IMR-90 (cell line): ENCODE results near the gene GBE1. TPM values are rescaled to one million over a fixed set of nuclear protein-coding genes. Genes with fewer than 3 reads are reported as not detected.
A peak's percentile ranks its signal among the peaks of the same experiment; 100 is the strongest.

Experiments
- ATAC-seq: fragments of 200-7000 bp; cut with Tn5 transposase; 2 replicates; pipeline ENCODE4 v1.9.1; 2020; ENCODE audit warnings: low read depth, mild to moderate bottlenecking, moderate library complexity
- BruUV-seq: library from RNA; stranded (reverse); fragments of 400-500 nt; replicated peaks from 2 replicates; lab custom pipeline; 2021; lab: Mats Ljungman, UMichigan
- CTCF ChIA-PET: fragments of 300-600 bp; formaldehyde crosslinking; extraction: SDS; loops from one replicate; lab custom pipeline; 2021; ENCODE audit warnings: antibody characterized with exemption; lab: Yijun Ruan, JAX
- POLR2A ChIA-PET: fragments of 300-600 bp; sonication (Branson Sonifier 250); formaldehyde crosslinking; loops from one replicate; lab custom pipeline; 2022; ENCODE audit warnings: antibody characterized with exemption; ENCODE audit not compliant: unreplicated experiment; lab: Charles Lee
- DNase-seq: peaks from one replicate; pipeline ENCODE4 v3.0.0; 2013
- H2AFZ ChIP-seq: replicated peaks from 2 replicates; pipeline ENCODE3; 2013; ENCODE audit warnings: low read length, mild to moderate bottlenecking; ENCODE audit not compliant: poor library complexity
- H2AK5ac ChIP-seq: 2 replicates; pipeline ENCODE4 v1.6.1; 2013; ENCODE audit warnings: low read depth, low read length, inconsistent platforms
- H2AK9ac ChIP-seq: replicated peaks from 2 replicates; pipeline ENCODE3; 2013; ENCODE audit warnings: mild to moderate bottlenecking, low read depth, low read length, moderate library complexity; ENCODE audit not compliant: poor library complexity
- H2BK120ac ChIP-seq: 2 replicates; pipeline ENCODE4 v1.6.1; 2013; ENCODE audit warnings: low read depth, low read length, inconsistent platforms
- H2BK15ac ChIP-seq: 3 replicates; pipeline ENCODE4 v1.6.1; 2013; ENCODE audit warnings: low read depth, low read length, inconsistent platforms
- H2BK20ac ChIP-seq: 2 replicates; pipeline ENCODE4 v1.6.1; 2013; ENCODE audit warnings: low read depth, mild to moderate bottlenecking, inconsistent platforms, low read length, moderate library complexity
- H2BK5ac ChIP-seq: 2 replicates; pipeline ENCODE4 v1.6.1; 2013; ENCODE audit warnings: mild to moderate bottlenecking, low read depth, low read length, inconsistent platforms; ENCODE audit not compliant: poor library complexity, severe bottlenecking
- H3K14ac ChIP-seq: replicated peaks from 2 replicates; pipeline ENCODE4 v1.6.1; 2013; ENCODE audit warnings: low read depth, low read length, inconsistent platforms
- H3K18ac ChIP-seq: 2 replicates; pipeline ENCODE4 v1.6.1; 2013; ENCODE audit warnings: low read depth, low read length, control low read depth
- H3K23ac ChIP-seq: 2 replicates; pipeline ENCODE4 v1.6.1; 2013; ENCODE audit warnings: low read depth, low read length, inconsistent platforms
- H3K27ac ChIP-seq: 2 replicates; pipeline ENCODE4 v1.5.1; 2013; ENCODE audit warnings: mild to moderate bottlenecking, control low read depth, low read length; ENCODE audit not compliant: insufficient read depth
- H3K27me3 ChIP-seq: 2 replicates; pipeline ENCODE4 v1.6.1; 2013; ENCODE audit warnings: low read length; ENCODE audit not compliant: control insufficient read depth, insufficient read depth
- H3K36me3 ChIP-seq: 2 replicates; pipeline ENCODE4 v1.6.1; 2013; ENCODE audit warnings: low read length, mixed read lengths; ENCODE audit not compliant: control insufficient read depth, insufficient read depth
- H3K4ac ChIP-seq: 2 replicates; pipeline ENCODE4 v1.6.1; 2013; ENCODE audit warnings: low read depth, low read length, inconsistent platforms
- H3K4me1 ChIP-seq: 2 replicates; pipeline ENCODE4 v1.6.1; 2013; ENCODE audit warnings: low read length, mixed read lengths; ENCODE audit not compliant: control insufficient read depth, insufficient read depth
- H3K4me2 ChIP-seq: 2 replicates; pipeline ENCODE4 v1.6.1; 2013; ENCODE audit warnings: low read depth, mild to moderate bottlenecking, control low read depth, low read length, moderate library complexity
- H3K4me3 ChIP-seq: 2 replicates; pipeline ENCODE4 v1.5.1; 2013; ENCODE audit warnings: low read depth, mild to moderate bottlenecking, control low read depth, low read length, moderate library complexity; ENCODE audit not compliant: insufficient read depth
- H3K56ac ChIP-seq: 2 replicates; pipeline ENCODE4 v1.6.1; 2013; ENCODE audit warnings: low read length, inconsistent platforms; ENCODE audit not compliant: insufficient read depth; ENCODE audit errors: extremely low read depth
- H3K79me1 ChIP-seq, 2 experiments: 2 replicates each; pipeline ENCODE4 v1.6.1; 2013; ENCODE audit warnings: low read length in 2 of 2, inconsistent platforms in 1 of 2, low read depth in 1 of 2
- H3K9ac ChIP-seq: 2 replicates; pipeline ENCODE4 v1.6.1; 2013; ENCODE audit warnings: low read depth, low read length, control low read depth
- H3K9me1 ChIP-seq: 2 replicates; pipeline ENCODE4 v1.6.1; 2013; ENCODE audit warnings: low read length, inconsistent platforms; ENCODE audit not compliant: insufficient read depth
- H3K9me3 ChIP-seq: 2 replicates; pipeline ENCODE4 v1.6.1; 2013; ENCODE audit warnings: low read length; ENCODE audit not compliant: control insufficient read depth, insufficient read depth
- H4K20me1 ChIP-seq: 2 replicates; pipeline ENCODE4 v1.6.1; 2013; ENCODE audit warnings: low read length, inconsistent platforms; ENCODE audit not compliant: insufficient read depth
- H4K5ac ChIP-seq: 2 replicates; pipeline ENCODE4 v1.6.1; 2013; ENCODE audit warnings: mild to moderate bottlenecking, low read depth, low read length, control low read depth
- H4K8ac ChIP-seq, 2 experiments: 2 replicates each; pipeline ENCODE4 v1.6.1; 2013; ENCODE audit warnings: low read depth in 2 of 2, low read length in 2 of 2, control low read depth in 1 of 2, inconsistent platforms in 1 of 2
- H4K91ac ChIP-seq: 2 replicates; pipeline ENCODE4 v1.6.1; 2013; ENCODE audit warnings: low read depth, low read length, inconsistent platforms; ENCODE audit not compliant: insufficient read depth
- BHLHE40 ChIP-seq: fragments of 150-350 bp; IDR thresholded peaks from 2 replicates; pipeline ENCODE4 v1.6.1; 2016; ENCODE audit warnings: mild to moderate bottlenecking, low read depth, low read length
- CEBPB ChIP-seq: IDR thresholded peaks from 2 replicates; pipeline ENCODE4 v1.6.1; 2012; ENCODE audit warnings: low read depth, low read length, improper control_type of control experiment
- CHD1 ChIP-seq: IDR thresholded peaks from 2 replicates; pipeline ENCODE4 v1.6.1; 2012; ENCODE audit warnings: low read depth, low read length, improper control_type of control experiment
- ELK1 ChIP-seq: fragments of 150-350 bp; IDR thresholded peaks from 2 replicates; pipeline ENCODE4 v1.6.1; 2016; ENCODE audit warnings: low read depth, mild to moderate bottlenecking, low read length, moderate library complexity, borderline replicate concordance
- FOS ChIP-seq: fragments of 150-350 bp; IDR thresholded peaks from 2 replicates; pipeline ENCODE4 v1.6.1; 2016; ENCODE audit warnings: low read depth, low read length
- MAFK ChIP-seq: IDR thresholded peaks from 2 replicates; pipeline ENCODE4 v1.6.1; 2012; ENCODE audit warnings: low read depth, low read length, improper control_type of control experiment
- MAZ ChIP-seq: IDR thresholded peaks from 2 replicates; pipeline ENCODE4 v1.6.1; 2012; ENCODE audit warnings: low read depth, mild to moderate bottlenecking, low read length, improper control_type of control experiment, moderate library complexity, borderline replicate concordance
- MXI1 ChIP-seq: IDR thresholded peaks from 2 replicates; pipeline ENCODE4 v1.6.1; 2012; ENCODE audit warnings: low read depth, mild to moderate bottlenecking, low read length, moderate library complexity, borderline replicate concordance
- NFE2L2 ChIP-seq: fragments of 150-350 bp; IDR thresholded peaks from 2 replicates; pipeline ENCODE4 v1.6.1; 2016; ENCODE audit warnings: low read depth, mild to moderate bottlenecking, low read length
- POLR2A ChIP-seq: IDR thresholded peaks from 2 replicates; pipeline ENCODE4 v1.6.1; 2012; ENCODE audit warnings: mild to moderate bottlenecking, low read depth, low read length
- RAD21 ChIP-seq: IDR thresholded peaks from 2 replicates; pipeline ENCODE4 v1.6.1; 2012; ENCODE audit warnings: low read length, improper control_type of control experiment
- RCOR1 ChIP-seq: IDR thresholded peaks from 2 replicates; pipeline ENCODE4 v1.6.1; 2012; ENCODE audit warnings: mild to moderate bottlenecking, low read length, improper control_type of control experiment; ENCODE audit not compliant: insufficient replicate concordance
- RFX5 ChIP-seq: IDR thresholded peaks from 2 replicates; pipeline ENCODE4 v1.8.0; 2012; ENCODE audit warnings: low read depth, mild to moderate bottlenecking, low read length, moderate library complexity
- SMC3 ChIP-seq: fragments of 150-350 bp; IDR thresholded peaks from 2 replicates; pipeline ENCODE4 v1.6.1; 2016; ENCODE audit warnings: low read depth, mild to moderate bottlenecking, antibody characterized with exemption, low read length, moderate library complexity
- USF2 ChIP-seq: fragments of 150-350 bp; IDR thresholded peaks from 2 replicates; pipeline ENCODE4 v1.6.1; 2017; ENCODE audit warnings: mild to moderate bottlenecking, antibody characterized with exemption, low read length, low read depth
- WGBS, 2 experiments: methylation state at CpG; one replicate each; pipeline versions ENCODE4 v1.1.5 to v1.1.7; 2013; ENCODE audit warnings: missing lambda C conversion rate in 2 of 2; ENCODE audit not compliant: insufficient read length in 1 of 2; ENCODE audit errors: extremely low coverage in 2 of 2; 5-methylcytosine and 5-hydroxymethylcytosine counted together
- dilution Hi-C: fragments of 300-500 bp; cut with HindIII; formaldehyde crosslinking; loops from one replicate; pipeline ENCODE4 v1.14.3; 2018; ENCODE audit warnings: low sequenced_read_pairs; ENCODE audit not compliant: unreplicated experiment
- in situ Hi-C: fragments of 300-500 bp; cut with MboI; formaldehyde crosslinking; loops from 3 replicates; pipeline ENCODE4 v1.14.3; 2019; ENCODE audit warnings: low sequenced_read_pairs, inconsistent platforms, mixed read lengths
- intact Hi-C: fragments of 100-400 bp; cut with micrococcal nuclease; formaldehyde crosslinking; loops from 2 replicates; pipeline ENCODE4 v1.10.0; 2022
- polyA plus RNA-seq, 3 experiments: library from polyadenylated mRNA; depleted of rRNA; stranded (reverse); fragments of >200 nt; gene quantifications; 2 replicates each; pipeline ENCODE4 v1.2.3, GENCODE V29; 2012; ENCODE audit warnings: low replicate concordance in 1 of 3
- total RNA-seq: library from RNA; depleted of rRNA; stranded (reverse); fragments of >200 nt; gene quantifications from 2 replicates; pipeline ENCODE4 v1.2.3, GENCODE V29; 2012
- TF ChIP-seq, protein P1 (sequence below): conservative IDR thresholded peaks from 2 replicates; pipeline ENCODE4 v1.5.1; 2012; ENCODE audit warnings: mild to moderate bottlenecking, low read depth, low read length, improper control_type of control experiment

GBE1 gene
- total and polyA plus RNA-seq, 2 of the 4 experiments (the other 2 are of a cell fraction), result 36.7 to 90.3 TPM

GRCh38 chr3:81702126-81702525 lies 59.3 kb downstream of the GBE1 start:
- Histone ChIP-seq H3K4me3 (no peak overlapping the region), H2BK20ac (no peak overlapping the region), H2BK5ac (peak overlapping the region; percentile 50), H3K56ac (no peak overlapping the region), H3K27me3 (no peaks in the 10 kb centered on the region), H3K9me3 (no peaks in the 10 kb centered on the region), H3K4me1 (no peaks in the 10 kb centered on the region), H2BK15ac (no peak overlapping the region), H3K14ac (no peak overlapping the region), H4K91ac (no peak overlapping the region), H2BK120ac (no peak overlapping the region), H2AFZ (no peak overlapping the region), H3K36me3 (peaks cover 6% of the 10 kb centered on the region; the same call in 1 of the 2 replicates), H4K20me1 (no peaks in the 10 kb centered on the region), H3K9ac (no peak overlapping the region), H4K8ac (no peak overlapping the region), H3K4me2 (no peak overlapping the region), H4K5ac (no peak overlapping the region), H2AK5ac (no peak overlapping the region), H3K23ac (no peak overlapping the region), H3K18ac (no peak overlapping the region), H3K27ac (no peak overlapping the region), H2AK9ac (no peak overlapping the region), H3K9me1 (no peaks in the 10 kb centered on the region), H3K79me1 (peaks cover 21 to 32% of the 10 kb centered on the region in 2 experiments), H3K4ac (no peak overlapping the region)
- no peak for DNase-seq
- in situ Hi-C loops, result no loop called here
- TF ChIP-seq MAZ (no peak), USF2 (no peak), BHLHE40 (no peak), NFE2L2 (no peak), SMC3 (no peak), RAD21 (no peak), MXI1 (no peak), RCOR1 (no peak), RFX5 (no peak), ELK1 (no peak), CEBPB (no peak), POLR2A (no peak), MAFK (no peak), FOS (no peak), CHD1 (no peak)
- TF ChIP-seq, protein P1, sequence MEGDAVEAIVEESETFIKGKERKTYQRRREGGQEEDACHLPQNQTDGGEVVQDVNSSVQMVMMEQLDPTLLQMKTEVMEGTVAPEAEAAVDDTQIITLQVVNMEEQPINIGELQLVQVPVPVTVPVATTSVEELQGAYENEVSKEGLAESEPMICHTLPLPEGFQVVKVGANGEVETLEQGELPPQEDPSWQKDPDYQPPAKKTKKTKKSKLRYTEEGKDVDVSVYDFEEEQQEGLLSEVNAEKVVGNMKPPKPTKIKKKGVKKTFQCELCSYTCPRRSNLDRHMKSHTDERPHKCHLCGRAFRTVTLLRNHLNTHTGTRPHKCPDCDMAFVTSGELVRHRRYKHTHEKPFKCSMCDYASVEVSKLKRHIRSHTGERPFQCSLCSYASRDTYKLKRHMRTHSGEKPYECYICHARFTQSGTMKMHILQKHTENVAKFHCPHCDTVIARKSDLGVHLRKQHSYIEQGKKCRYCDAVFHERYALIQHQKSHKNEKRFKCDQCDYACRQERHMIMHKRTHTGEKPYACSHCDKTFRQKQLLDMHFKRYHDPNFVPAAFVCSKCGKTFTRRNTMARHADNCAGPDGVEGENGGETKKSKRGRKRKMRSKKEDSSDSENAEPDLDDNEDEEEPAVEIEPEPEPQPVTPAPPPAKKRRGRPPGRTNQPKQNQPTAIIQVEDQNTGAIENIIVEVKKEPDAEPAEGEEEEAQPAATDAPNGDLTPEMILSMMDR, result no peak
- WGBS, 2 experiments, result no CpG with 5 or more reads among the region's 2 CpGs
- ChIA-PET POLR2A (no interaction called here), CTCF (no interaction called here)
- dilution Hi-C loops, result no loop called here
- no TSS peak for BruUV-seq
- intact Hi-C loops, result no loop called here
- ATAC-seq, result no peak
